Superior temporal gyrus (tissue), 1 donor: ENCODE results near the gene IFT27.
"Not testable (repeated sequence)": the region's sequence is repeated elsewhere in the genome, so short reads cannot be mapped to it uniquely, and the experiment has no call there.

Source experiments
- DNase-seq: peaks from one replicate; pipeline ENCODE4 v3.0.0-alpha.2; 2016; ENCODE audit errors: extremely low spot score

IFT27 gene

GRCh38 chr22:36744413-36744765 is 31.5 kb downstream of the IFT27 start:
- no peak for DNase-seq

DNA sequence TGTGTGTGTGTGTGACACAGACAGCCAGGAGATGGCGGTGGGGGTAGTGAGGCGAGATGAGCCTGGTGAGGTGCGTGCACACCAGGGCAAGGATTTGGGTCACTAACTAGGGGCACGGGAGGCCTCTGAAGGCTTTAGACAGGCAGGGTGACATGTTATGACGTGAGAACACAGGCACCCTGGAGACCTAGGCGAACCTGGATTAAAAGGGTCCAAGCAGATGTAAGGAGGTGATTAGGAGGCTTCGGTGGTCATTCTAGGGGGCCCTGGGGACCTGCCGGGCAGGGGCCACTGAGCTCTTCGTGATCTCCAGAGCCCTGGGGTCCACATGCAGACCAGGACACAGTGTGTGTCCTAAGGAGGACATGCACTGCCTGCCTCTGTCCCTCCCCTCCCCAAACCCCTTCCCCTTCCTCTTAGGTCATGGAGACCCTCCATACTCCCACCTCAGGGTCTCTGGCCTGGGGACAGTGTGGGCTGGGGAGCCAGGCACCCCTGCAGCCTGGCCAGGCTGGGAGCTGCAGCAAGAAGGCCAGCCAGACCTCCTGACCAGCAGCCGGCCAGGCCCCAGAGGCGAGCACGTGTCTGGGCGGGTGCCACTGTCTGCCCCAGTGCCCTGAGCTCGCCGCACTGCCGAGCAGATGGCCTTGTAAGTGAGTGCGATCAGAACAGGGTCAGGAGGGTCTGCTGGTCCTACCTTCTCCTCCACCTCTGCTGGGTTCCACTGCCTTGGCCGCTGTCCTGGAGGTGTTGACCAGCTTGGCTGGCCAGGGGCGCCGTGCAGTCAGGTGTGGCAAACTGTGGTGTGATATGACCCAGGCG is 32.1 kb downstream of the IFT27 start:
- DNase-seq = no peak

- DNase-seq = no peak
These were observed 32.9 kb downstream of the IFT27 start for GRCh38 chr22:36743011-36743410.

- no peak for DNase-seq
These were observed 34.0 kb downstream of the IFT27 start for GRCh38 chr22:36741968-36742367.

GRCh38 chr22:36741204-36741793 is 34.6 kb downstream of the IFT27 start:
- DNase-seq = no peak

GRCh38 chr22:36740716-36741115 is 35.2 kb downstream of the IFT27 start:
- DNase-seq = no peak

DNA sequence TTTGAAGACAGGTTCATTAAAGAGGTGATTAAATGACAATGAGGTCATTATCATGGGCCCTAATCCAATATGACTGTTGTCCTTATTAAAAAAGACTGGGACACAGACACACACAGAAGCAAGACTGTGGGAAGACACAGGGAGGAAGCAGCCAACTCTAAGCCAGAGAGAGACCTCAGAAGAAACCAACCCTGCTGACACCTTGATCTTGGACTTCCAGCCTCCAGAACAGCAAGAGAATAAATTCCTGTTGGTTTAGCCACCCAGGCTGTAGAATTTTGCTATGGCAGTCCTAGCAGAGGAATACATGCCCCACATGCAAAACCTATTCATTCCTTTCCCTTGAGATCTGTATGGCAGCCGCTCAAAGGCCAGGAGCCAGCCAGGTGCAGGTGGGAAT is 36.7 kb downstream of the IFT27 start:
- DNase-seq = no peak

DNA sequence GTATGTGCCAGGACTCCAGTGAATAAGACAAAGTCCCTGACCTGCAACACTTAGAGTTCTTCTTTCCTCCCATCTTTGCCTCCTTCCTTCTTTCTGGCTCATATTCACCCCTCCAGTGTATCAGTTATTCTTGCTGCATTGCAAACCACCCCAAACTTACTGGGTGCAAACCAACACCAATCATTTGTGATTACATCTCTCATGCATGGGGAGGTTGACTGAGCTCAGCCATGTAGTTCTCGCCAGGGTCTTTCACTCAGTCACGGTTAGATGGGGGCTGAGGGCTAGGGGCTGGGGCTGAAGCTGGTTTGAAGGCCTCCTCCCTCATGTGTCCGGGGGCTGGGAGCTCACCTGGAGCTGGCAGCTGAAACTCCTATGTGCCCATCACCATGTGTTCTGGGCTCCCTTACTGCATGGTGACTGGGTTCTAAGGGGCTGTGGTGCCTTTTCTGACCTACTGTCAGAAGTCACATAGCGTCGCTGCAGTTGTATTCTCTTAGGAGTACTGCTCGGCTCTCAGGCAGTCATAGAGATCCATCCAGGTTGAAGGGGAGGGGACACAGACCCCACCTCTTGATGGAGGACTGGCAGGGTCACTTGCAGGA is 37.4 kb downstream of the IFT27 start:
- DNase-seq = no peak

GRCh38 chr22:36737776-36738175 is 38.1 kb downstream of the IFT27 start:
- DNase-seq = no peak

DNA sequence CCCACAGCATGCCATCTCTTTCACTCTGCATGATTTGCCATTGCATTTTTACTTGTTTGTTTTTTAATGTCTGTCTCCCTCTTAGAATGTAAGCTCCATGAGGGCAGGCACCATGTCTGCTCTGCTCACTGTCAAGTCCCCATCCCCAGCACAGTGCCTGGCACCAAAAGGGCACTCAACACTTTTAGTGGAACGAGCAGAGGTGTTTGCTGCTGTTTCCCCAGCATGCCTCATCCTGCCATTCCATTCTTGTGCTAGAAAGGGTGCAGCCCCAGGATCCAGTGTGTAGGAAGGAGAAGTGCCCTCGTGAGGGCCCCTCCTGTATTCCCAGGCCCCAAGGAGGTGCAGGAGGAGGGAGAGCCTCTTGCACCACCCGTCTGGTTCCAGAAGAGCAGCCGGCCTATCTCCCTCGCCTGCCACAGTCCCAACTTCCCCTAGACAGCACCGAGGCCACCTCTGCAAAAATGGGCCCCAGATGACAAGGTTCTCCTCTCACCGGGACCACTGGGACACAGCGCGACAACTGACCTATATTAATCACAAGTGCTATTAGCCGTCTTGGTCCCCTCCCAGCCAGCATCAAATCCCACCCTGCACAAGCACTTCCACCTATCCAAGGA is 39.1 kb downstream of the IFT27 start:
- no peak for DNase-seq

- DNase-seq = peak; percentile 44
These were observed 41.5 kb downstream of the IFT27 start for GRCh38 chr22:36734171-36735058.

DNA sequence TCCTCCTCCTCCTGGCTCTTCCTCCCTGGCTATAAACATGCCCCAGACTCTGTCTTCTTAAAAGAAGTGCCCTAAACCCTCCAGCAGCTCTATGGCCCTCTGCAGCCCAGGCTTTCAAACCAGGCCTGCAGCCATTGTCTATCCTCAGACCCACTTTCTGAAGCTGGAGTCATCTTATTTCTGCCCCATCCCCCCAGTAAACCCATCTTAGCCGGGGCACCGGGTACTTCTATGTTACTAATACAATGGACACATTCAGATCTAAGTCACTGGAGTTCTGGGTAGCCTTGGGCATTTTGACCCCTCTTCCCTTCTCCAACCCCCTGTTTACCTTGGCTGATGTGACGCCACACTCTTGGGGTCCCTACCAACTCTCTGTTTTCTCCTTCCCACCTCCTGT is 42.6 kb downstream of the IFT27 start:
- no peak for DNase-seq

GRCh38 chr22:36732609-36733008 is 43.3 kb downstream of the IFT27 start:
- no peak for DNase-seq

DNA sequence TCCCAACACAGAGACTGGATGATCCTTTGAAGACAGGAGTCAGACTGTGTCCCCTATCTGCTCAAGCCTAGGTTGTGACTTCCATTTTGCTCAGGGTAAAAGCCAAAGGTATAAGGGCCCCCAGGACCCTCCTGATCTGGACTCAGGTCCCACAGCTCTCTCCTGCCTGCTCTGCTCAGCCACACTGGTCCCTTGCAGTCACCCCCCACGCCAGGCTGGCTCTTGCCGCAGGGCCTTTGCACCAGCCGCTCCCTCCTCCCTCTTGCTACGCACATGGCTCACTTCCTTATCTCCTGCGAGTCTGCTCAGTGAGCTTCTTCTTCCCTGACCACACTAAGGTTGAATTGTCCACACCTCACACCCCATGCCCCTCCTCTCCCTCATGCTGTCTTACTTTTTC is 44.0 kb downstream of the IFT27 start:
- DNase-seq = no peak

DNA sequence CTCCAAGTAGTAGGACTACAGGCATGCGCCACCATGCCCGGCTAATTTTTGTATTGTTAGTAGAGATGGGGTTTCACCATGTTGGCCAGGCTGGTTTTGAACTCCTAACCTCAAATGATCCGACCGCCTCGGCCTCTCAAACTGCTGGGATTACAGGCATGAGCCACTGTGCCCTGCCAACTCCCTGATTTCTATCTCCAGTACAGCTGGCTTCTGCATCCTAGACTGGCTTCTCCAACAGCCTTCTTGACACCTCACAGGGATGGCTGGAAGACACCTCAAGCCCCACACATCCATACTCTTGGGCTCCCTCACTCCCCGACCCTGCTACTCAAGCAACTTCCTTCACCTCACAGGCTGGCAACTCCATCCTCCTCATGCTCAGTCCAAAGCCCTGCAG is 44.6 kb downstream of the IFT27 start:
- not testable (repeated sequence) for DNase-seq

DNA sequence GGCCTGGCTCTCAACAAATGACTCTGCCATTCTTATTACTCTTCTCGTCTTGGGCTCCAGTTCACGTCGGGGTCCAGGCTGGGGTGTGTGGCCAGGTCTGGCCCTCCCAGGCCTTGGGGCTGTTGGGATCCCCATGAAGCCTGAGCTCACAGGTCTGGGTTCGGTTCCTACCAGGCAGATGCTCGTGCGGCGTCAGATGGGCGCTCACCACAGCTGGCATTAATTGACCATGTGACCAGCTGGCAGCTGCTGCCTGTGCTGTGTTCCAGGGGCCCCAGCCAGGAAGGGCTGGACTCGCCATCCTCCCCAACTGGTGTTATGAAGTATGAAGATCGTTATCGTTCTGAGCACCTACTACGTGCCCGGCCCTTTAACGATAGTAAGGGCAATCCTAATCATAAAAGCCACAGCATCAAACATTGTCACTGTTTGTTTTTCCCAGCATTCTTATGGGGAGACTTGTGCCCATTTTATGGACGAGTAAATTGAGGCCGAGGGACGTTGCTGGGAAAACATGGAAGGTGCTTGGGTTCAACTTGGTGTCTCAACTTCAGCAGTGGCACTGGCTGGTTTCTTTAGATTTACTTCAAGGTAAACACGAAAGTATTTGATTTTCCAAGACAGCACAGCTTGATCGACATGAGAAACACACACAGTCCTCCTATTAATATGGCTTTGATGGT is 45.6 kb downstream of the IFT27 start:
- DNase-seq = no peak

DNA sequence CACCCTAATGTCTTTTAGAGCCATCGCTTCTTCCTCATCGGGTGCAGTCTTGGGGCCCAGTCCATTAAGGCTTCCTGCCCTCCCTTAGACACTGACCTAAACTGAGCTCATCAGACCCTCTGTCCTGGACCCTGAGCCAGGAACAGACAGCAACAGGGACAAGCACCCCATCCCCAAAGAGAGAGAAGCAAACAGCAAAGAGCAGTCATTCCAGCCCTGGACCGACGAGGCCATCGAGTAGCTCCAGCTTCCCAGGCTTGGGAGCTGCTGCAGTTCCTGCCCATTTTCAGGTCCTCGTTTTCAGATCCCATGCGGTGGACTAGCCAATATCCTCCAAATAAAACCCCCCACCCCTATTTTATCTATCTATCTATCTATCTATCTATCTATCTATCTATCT is 46.6 kb downstream of the IFT27 start:
- DNase-seq = no peak

- DNase-seq = no peak
These were observed 47.4 kb downstream of the IFT27 start for GRCh38 chr22:36728505-36728904.

DNA sequence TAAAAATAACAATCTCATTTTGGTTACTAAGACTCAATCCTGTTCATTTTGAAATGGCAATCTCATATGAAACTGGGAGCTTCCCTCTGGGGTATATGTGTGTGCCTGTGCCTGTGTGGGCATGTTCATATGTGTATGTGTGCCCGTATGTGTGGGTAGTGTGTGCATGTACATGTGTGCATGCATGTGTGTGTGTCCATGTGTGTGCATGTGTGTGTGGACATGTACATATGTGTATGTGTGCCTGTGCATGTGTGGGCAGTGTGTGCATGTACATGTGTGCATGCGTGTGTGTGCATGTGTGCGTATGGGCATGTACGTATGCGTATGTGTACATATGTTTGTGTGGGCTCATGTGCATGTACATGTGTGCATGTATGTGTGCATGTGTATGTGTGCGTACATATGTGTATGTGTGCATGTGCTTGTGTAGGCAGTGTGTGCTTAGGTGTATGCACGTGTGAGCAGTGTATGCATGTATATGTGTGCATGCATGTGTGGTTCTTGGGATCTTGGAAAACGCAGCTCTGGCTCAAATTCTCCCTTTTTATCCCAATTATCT is 47.9 kb downstream of the IFT27 start:
- no peak for DNase-seq

DNA sequence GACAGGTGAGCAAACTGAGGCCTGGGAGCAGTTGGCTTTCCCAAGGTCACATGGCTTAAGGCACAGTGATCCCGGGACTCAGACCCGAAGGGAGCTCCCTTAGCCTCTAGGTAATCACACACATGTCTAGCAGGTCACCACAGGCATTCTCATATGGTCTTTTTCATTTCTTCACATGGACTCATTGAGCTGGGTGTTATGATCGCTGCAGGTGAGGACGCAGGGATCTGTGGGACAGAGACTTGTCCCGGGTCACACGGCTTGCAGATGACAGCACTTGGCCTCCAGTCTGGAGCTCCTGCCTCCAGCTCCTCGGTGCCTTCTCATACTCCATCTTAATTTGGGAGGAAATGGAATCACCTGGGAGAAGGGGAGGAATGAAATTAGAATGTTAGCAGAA is 48.8 kb downstream of the IFT27 start:
- no peak for DNase-seq

GRCh38 chr22:36726007-36726380 is 49.9 kb downstream of the IFT27 start:
- no peak for DNase-seq
